ENCODE data around the gene RPS10.

Gene RPS10

DNA sequence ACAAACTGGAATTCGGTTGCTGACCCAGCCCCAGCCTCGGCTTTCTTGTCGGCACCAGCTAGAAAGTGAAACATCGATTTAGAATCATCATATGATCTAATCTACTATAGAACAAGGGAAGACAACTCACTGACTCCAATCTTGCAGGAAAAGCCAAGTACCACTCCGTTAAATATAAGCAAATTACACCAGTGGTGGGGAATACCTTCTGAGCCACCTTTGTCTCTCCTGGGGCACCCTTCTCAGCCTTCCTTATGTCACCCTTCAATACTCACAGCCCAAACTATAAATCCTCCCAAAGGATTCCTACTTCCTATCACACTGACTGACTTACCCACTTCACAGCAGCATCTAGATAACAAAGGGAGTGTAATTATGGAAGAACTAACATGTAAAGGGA lies 7.5 kb downstream of the RPS10 start:
- Histone ChIP-seq H3K4ac (ENCODE audit: low read depth, low read length) (no peak overlapping the region), H3K56ac (ENCODE audit: low read length) (no peak overlapping the region), H3K23ac (ENCODE audit: low read length) (no peak overlapping the region), H4K5ac (ENCODE audit: low read length) (no peak overlapping the region), H3K9ac (ENCODE audit: low read length) (no peak overlapping the region), H2AK5ac (ENCODE audit: low read length) (no peak overlapping the region), H2BK5ac (ENCODE audit: low read length) (no peak overlapping the region), H3K79me1 (ENCODE audit: low read length) (peaks cover 6% of the 10 kb centered on the region), H3K36me3 (ENCODE audit: control insufficient read depth, insufficient read depth, low read length) (peaks cover 34% of the 10 kb centered on the region), H3K18ac (ENCODE audit: low read length) (no peak overlapping the region), H4K8ac (ENCODE audit: low read depth, low read length) (no peak overlapping the region), H2BK15ac (replicated peaks; ENCODE audit: low read depth) (no peak overlapping the region), H3K4me3 (ENCODE audit: low read length) (no peak overlapping the region), H3K27ac (ENCODE audit: low read depth, low read length) (no peak overlapping the region), H2BK120ac (ENCODE audit: low read depth, low read length) (no peak overlapping the region), H3K79me2 (ENCODE audit: control insufficient read depth, insufficient read depth, low read length) (peaks cover 10% of the 10 kb centered on the region), H3K4me2 (ENCODE audit: low read length) (no peak overlapping the region), H3K4me1 (ENCODE audit: control insufficient read depth, low read depth, low read length) (no peaks in the 10 kb centered on the region), H3K27me3 (ENCODE audit: insufficient read depth, low read length, poor library complexity) (no peaks in the 10 kb centered on the region)
- WGBS (ENCODE audit: extremely low coverage, insufficient coverage, low lambda C conversion rate): no CpG with 5 or more reads among the region's 5 CpGs
- no peak for DNase-seq

DNA sequence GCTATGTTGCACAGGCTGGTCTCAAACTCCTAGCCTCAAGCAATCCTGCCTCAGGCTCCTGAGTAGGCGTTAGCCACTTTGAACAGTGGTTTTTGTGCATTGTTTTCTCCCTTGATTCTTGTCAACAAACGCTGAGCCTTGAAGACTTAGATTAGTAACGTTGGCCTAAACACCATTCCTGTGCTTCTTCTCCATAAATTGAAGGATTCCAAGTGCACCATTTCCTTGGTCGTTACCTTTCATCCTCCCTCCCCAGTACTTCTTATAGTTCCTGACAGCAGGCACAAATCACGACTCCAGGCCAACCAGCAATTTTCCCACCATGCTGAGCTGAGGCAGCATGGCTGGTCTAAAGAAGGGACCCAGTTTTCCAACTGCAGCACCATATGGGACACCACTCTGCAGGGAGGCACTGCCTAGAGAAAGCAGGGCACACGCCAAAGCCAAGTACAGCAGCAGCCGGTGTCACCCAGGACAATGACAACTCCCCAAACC lies 8.9 kb downstream of the RPS10 start:
- H3K36me3 ChIP-seq (ENCODE audit: control insufficient read depth, insufficient read depth, low read length): peaks cover 27% of the 10 kb centered on the region

DNA sequence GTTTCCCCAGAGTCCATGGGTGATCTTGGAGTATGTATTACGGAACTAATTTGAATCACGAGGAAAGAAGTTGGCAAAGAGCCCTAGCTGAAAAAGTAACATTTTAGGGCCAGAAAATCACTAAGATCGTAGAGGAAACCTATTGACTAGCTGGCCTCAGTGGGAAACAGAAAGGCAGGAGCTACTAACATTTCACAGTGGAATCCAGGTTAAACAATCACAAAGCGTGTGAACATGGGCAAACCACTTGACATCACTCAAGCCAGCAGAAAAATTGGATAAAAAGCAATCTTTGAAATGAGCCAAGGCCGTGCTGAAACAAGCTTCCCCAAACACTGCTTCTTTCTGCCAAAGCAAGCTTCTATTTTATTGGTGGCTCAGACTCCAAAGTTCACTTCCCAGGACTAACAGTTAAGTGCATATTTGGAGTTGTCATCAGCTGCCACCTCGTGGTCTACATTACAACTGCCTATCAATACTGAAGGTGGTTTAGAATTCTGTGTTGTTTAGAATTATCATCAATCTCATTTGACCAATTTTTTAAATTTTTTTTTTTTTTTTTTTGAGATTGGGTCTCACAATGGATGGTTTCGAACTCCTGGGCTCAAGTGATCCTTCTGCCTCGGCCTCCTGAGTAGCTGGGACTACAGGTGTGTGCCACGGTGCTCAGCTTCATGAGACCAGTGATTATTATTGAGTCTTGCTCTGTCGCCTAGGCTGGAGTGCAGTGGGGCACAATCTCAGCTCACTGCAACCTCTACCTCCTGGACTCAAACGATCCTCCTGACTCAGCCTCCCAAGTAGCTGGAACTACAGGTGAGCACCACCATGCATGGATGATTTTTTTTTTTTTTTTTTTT lies 10.6 kb downstream of the RPS10 start:
- DNase-seq: peak; percentile 48
- no peak overlapping the region for H2AK5ac ChIP-seq (ENCODE audit: low read length)
- no peak overlapping the region for H2BK15ac ChIP-seq (replicated peaks; ENCODE audit: low read depth)
- H3K36me3 ChIP-seq (ENCODE audit: control insufficient read depth, insufficient read depth, low read length): peaks cover 18% of the 10 kb centered on the region
- no peak overlapping the region for H3K4me3 ChIP-seq (ENCODE audit: low read length)
- no peak overlapping the region for H3K23ac ChIP-seq (ENCODE audit: low read length)
- H3K56ac ChIP-seq (ENCODE audit: low read length): no peak overlapping the region
- no peak overlapping the region for H2BK5ac ChIP-seq (ENCODE audit: low read length)
- no peaks in the 10 kb centered on the region for H3K27me3 ChIP-seq (ENCODE audit: insufficient read depth, low read length, poor library complexity)
- H3K9ac ChIP-seq (ENCODE audit: low read length): no peak overlapping the region
- no peak overlapping the region for H3K18ac ChIP-seq (ENCODE audit: low read length)
- no peaks in the 10 kb centered on the region for H3K4me1 ChIP-seq (ENCODE audit: control insufficient read depth, low read depth, low read length)
- H4K8ac ChIP-seq (ENCODE audit: low read depth, low read length): no peak overlapping the region
- H3K4me2 ChIP-seq (ENCODE audit: low read length): no peak overlapping the region
- H3K79me2 ChIP-seq (ENCODE audit: control insufficient read depth, insufficient read depth, low read length): no peaks in the 10 kb centered on the region
- no peak overlapping the region for H3K27ac ChIP-seq (ENCODE audit: low read depth, low read length)
- WGBS (ENCODE audit: extremely low coverage, insufficient coverage, low lambda C conversion rate): no CpG with 5 or more reads among the region's 11 CpGs
- H3K4ac ChIP-seq (ENCODE audit: low read depth, low read length): no peak overlapping the region
- H3K79me1 ChIP-seq (ENCODE audit: low read length): peaks cover 2% of the 10 kb centered on the region
- no peak overlapping the region for H4K5ac ChIP-seq (ENCODE audit: low read length)
- no peak overlapping the region for H2BK120ac ChIP-seq (ENCODE audit: low read depth, low read length)

More for the DNA sequence above, 8.9 kb downstream of the RPS10 start:
- H3K27me3 ChIP-seq (ENCODE audit: insufficient read depth, low read length, poor library complexity): no peaks in the 10 kb centered on the region
- H3K79me2 ChIP-seq (ENCODE audit: control insufficient read depth, insufficient read depth, low read length): peaks cover 2% of the 10 kb centered on the region
- no peak overlapping the region for H3K56ac ChIP-seq (ENCODE audit: low read length)
- peaks cover 4% of the 10 kb centered on the region for H3K79me1 ChIP-seq (ENCODE audit: low read length)
- H3K23ac ChIP-seq (ENCODE audit: low read length): no peak overlapping the region
- H4K8ac ChIP-seq (ENCODE audit: low read depth, low read length): no peak overlapping the region
- no peak overlapping the region for H2AK5ac ChIP-seq (ENCODE audit: low read length)
- no peak overlapping the region for H3K4ac ChIP-seq (ENCODE audit: low read depth, low read length)
- no CpG with 5 or more reads among the region's 7 CpGs for WGBS (ENCODE audit: extremely low coverage, insufficient coverage, low lambda C conversion rate)
- H3K4me1 ChIP-seq (ENCODE audit: control insufficient read depth, low read depth, low read length): no peaks in the 10 kb centered on the region
- no peak overlapping the region for H3K18ac ChIP-seq (ENCODE audit: low read length)
- no peak overlapping the region for H2BK5ac ChIP-seq (ENCODE audit: low read length)
- no peak overlapping the region for H2BK15ac ChIP-seq (replicated peaks; ENCODE audit: low read depth)
- no peak overlapping the region for H2BK120ac ChIP-seq (ENCODE audit: low read depth, low read length)
- H3K27ac ChIP-seq (ENCODE audit: low read depth, low read length): no peak overlapping the region
- no peak for DNase-seq
- H3K4me2 ChIP-seq (ENCODE audit: low read length): no peak overlapping the region
- no peak overlapping the region for H3K9ac ChIP-seq (ENCODE audit: low read length)
- no peak overlapping the region for H3K4me3 ChIP-seq (ENCODE audit: low read length)
- H4K5ac ChIP-seq (ENCODE audit: low read length): no peak overlapping the region

DNA sequence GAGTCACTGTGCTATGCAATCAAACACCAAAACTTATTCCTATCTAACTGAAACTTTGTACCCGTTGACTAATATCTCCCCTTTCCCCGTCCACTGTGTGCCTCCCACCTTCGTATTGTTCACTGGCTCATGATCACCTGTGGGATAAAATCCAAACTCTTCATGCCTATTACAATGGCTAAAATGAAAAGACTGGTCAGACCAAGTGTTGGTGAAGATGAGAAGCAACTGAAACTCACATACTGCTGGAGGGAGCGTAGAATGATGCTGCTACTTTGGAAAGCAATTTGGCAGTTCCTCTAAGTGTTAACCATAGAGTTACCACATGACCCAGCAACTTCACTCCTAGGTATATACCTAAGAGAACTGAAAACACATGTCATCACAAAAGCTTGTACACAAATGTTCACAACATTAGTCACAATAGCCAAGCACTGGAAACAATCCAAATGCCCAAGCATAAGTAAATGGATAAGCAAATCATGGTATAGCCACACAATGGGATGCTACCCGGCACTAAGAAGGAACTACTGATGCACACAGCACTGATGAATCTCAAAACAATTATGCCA lies 13.1 kb downstream of the RPS10 start:
- Histone ChIP-seq H3K27me3 (ENCODE audit: insufficient read depth, low read length, poor library complexity) (no peaks in the 10 kb centered on the region), H3K9ac (ENCODE audit: low read length) (no peak overlapping the region), H3K18ac (ENCODE audit: low read length) (no peak overlapping the region), H2AK5ac (ENCODE audit: low read length) (no peak overlapping the region), H4K5ac (ENCODE audit: low read length) (no peak overlapping the region), H3K79me2 (ENCODE audit: control insufficient read depth, insufficient read depth, low read length) (no peaks in the 10 kb centered on the region), H3K36me3 (ENCODE audit: control insufficient read depth, insufficient read depth, low read length) (peaks cover 8% of the 10 kb centered on the region), H3K4me2 (ENCODE audit: low read length) (no peak overlapping the region), H3K79me1 (ENCODE audit: low read length) (no peaks in the 10 kb centered on the region), H3K4me3 (ENCODE audit: low read length) (no peak overlapping the region), H3K23ac (ENCODE audit: low read length) (no peak overlapping the region), H3K4ac (ENCODE audit: low read depth, low read length) (no peak overlapping the region), H4K8ac (ENCODE audit: low read depth, low read length) (no peak overlapping the region), H2BK5ac (ENCODE audit: low read length) (no peak overlapping the region), H2BK15ac (replicated peaks; ENCODE audit: low read depth) (no peak overlapping the region), H3K4me1 (ENCODE audit: control insufficient read depth, low read depth, low read length) (no peaks in the 10 kb centered on the region), H3K27ac (ENCODE audit: low read depth, low read length) (no peak overlapping the region), H3K56ac (ENCODE audit: low read length) (no peak overlapping the region), H2BK120ac (ENCODE audit: low read depth, low read length) (no peak overlapping the region)
- no CpG with 5 or more reads among the region's 5 CpGs for WGBS (ENCODE audit: extremely low coverage, insufficient coverage, low lambda C conversion rate)
- no peak for DNase-seq

DNA sequence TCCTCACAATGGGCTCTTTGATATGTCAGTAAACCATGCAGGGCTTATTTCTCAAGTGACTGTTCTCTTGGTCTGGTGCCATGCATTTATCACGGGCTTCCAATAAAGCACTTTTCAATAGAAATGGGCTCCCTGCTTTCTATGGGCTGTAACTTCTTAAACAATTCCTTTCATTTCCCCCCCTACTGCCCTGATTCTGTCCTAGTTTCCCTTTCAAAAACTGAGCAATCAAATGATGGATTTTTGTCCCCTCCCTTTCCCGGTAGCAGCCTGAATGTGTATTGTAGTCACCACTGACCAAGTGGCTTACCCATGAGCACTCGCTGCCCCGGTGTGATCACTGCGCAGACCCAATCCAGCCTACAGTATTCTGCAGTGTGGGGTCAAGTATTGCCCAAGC lies 13.9 kb downstream of the RPS10 start:
- WGBS (ENCODE audit: extremely low coverage, insufficient coverage, low lambda C conversion rate): no CpG with 5 or more reads among the region's 5 CpGs
- Histone ChIP-seq H3K4ac (ENCODE audit: low read depth, low read length) (no peak overlapping the region), H3K36me3 (ENCODE audit: control insufficient read depth, insufficient read depth, low read length) (peaks cover 2% of the 10 kb centered on the region), H2BK120ac (ENCODE audit: low read depth, low read length) (no peak overlapping the region), H3K79me1 (ENCODE audit: low read length) (no peaks in the 10 kb centered on the region), H3K23ac (ENCODE audit: low read length) (no peak overlapping the region), H4K5ac (ENCODE audit: low read length) (no peak overlapping the region), H2AK5ac (ENCODE audit: low read length) (no peak overlapping the region), H2BK15ac (replicated peaks; ENCODE audit: low read depth) (no peak overlapping the region), H3K4me2 (ENCODE audit: low read length) (no peak overlapping the region), H3K27ac (ENCODE audit: low read depth, low read length) (no peak overlapping the region), H3K18ac (ENCODE audit: low read length) (no peak overlapping the region), H3K4me3 (ENCODE audit: low read length) (no peak overlapping the region), H3K56ac (ENCODE audit: low read length) (no peak overlapping the region), H3K4me1 (ENCODE audit: control insufficient read depth, low read depth, low read length) (no peaks in the 10 kb centered on the region), H3K27me3 (ENCODE audit: insufficient read depth, low read length, poor library complexity) (no peaks in the 10 kb centered on the region), H3K9ac (ENCODE audit: low read length) (no peak overlapping the region), H2BK5ac (ENCODE audit: low read length) (no peak overlapping the region), H3K79me2 (ENCODE audit: control insufficient read depth, insufficient read depth, low read length) (no peaks in the 10 kb centered on the region), H4K8ac (ENCODE audit: low read depth, low read length) (no peak overlapping the region)
- no peak for DNase-seq
